ENCODE measurements around the gene TMA7B.

TMA7B gene

DNA sequence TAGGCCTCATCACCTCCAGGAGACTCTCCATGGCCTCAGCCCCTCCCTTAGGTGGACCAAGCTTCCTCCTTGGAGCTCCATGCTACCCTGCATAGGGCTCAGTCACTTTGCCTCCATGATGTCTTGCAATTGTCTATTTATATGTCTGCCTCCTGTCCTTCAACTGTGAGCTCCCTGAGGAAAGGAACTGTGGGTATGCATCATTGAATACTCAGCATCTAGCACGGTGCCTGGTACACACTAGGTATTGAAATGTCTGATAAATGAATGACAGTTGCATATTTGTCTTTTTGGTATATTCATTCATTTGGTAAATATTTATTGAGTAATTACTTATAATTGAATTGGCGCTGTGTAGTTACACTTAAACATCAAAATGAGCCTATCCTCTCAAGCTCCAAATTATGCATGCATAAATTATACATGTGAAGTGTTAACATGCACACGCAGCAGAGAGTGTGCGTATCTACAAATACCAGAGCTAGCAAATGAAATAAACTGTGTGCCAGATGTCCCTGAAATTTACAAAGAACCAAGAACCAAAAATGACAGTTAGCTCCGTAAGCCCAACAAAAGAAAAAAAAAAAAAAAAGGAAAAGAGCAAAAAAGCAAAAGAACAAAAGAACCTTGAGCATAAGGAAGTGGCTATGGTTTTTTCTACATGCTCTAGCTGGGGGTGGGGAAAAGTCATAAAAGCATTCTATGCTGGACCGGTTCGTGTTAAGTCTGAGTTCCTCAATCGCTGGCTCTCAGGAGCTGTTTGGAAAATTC, 34.1 kb upstream of the TMA7B start:
- TF ChIP-seq GATA3 (IDR thresholded peaks at IDR 0.05; ENCODE audit: low read depth, low read length) (no peak), GATA2 (IDR thresholded peaks at IDR 0.05; ENCODE audit: low read depth, low read length) (no peak)

DNA sequence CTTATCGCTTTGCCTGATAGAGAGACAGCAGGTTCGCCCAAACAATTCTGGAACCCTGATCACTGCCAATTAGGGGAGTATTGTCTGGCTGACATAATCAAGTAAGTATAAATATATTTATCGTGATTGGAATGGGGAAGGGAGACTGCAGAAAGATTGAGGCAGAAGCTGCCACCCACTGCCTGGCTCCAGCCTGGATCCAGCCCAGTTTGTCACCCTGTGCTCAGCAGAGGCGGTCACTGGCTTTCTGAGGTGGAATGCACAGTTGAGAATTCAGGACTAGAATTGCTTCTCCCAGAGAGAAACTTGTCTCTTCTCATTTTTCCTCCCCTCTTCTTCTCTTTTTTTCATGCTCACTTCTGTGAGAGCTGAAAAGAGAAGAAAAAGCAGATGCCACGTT, 33.4 kb upstream of the TMA7B start:
- TF ChIP-seq GATA3 (IDR thresholded peaks at IDR 0.05; ENCODE audit: low read depth, low read length) (no peak), GATA2 (IDR thresholded peaks at IDR 0.05; ENCODE audit: low read depth, low read length) (no peak)

DNA sequence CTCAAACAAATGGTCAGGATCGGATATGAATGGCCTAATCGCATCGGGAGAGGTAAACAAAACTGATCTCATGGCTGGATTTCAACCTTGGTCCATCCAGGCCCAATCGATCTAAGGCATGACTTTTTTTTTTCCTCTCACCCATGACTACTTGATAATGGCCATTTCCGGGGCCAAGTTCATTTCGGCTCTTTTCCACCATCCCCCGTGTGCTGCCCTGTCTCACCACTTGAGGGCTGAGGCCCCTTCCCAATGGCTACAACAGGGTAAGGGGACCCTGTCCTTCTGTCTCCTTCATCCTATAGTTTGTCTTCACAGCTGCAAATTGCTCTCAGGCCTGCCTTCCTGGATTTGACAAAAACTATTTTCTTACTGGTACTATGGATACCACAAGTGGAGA, 32.7 kb upstream of the TMA7B start:
- no peak for TF ChIP-seq GATA2 (IDR thresholded peaks at IDR 0.05; ENCODE audit: low read depth, low read length)
- no peak for TF ChIP-seq GATA3 (IDR thresholded peaks at IDR 0.05; ENCODE audit: low read depth, low read length)

DNA sequence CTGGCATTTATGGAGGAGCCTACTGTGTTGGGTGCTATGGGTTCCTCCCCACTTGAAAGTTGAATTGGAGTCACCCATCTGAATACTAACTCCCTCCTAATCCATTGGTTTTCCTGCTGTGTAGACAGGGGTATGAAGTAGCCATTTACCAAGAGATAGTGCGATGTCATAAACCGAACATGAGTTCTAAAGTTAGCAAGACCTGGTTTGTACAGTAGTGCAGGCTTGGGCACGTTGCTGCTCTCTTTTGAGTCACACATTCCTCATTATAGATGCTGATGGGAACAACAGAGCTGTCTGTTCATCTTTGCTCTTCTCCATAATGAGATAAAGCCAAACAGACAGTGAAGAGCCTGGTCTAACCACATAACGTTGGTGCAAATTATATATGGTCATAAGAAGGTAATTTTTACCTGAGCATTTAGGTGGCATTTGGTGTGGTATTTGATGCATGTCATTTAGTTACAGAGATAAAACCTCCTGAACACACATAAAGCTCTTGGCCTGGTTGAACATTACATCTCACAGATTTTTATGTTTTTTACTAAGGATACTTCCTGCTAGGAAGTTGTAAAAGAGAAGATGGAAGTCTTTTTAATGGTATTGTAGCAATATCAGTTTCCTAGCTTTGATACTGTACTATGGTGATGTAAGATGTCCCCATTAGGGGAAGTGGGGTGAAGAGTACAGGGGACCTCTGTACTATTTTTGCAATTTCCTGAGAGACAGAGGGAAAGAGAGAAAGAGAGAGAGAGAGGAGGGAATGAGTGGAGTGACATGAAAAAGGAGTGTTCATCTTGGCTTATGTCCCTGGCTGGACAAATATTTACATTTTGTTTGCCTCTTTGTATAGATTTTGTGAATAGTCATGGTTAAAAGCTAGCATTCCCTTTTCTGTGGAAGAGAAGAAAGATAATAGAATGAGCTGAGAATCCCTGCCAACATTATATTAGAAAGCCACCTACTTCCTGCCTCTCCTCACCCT, 31.4 kb upstream of the TMA7B start:
- TF ChIP-seq GATA3 (IDR thresholded peaks at IDR 0.05; ENCODE audit: low read depth, low read length) = no peak
- no peak for TF ChIP-seq GATA2 (IDR thresholded peaks at IDR 0.05; ENCODE audit: low read depth, low read length)

DNA sequence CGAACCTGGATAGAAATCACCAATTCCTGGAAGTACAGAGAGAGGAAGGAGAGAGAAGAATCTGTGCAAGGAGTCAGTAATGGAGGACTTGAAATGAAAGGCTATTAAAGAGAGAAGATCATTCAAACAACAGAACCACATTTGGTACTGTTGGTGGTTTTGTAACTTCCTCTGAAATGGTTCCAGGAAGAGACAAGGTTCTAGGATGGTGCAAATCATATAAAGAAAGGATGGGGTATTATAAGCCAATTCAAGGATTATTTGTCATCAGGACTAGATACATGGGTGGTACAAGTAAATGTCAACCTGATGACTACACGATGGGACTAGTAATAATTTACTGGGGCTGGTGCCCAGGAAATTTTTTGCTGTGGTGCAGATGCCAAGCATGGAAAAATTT, 28.9 kb upstream of the TMA7B start:
- TF ChIP-seq GATA2 (IDR thresholded peaks at IDR 0.05; ENCODE audit: low read depth, low read length) (no peak), GATA3 (IDR thresholded peaks at IDR 0.05; ENCODE audit: low read depth, low read length) (no peak)

DNA sequence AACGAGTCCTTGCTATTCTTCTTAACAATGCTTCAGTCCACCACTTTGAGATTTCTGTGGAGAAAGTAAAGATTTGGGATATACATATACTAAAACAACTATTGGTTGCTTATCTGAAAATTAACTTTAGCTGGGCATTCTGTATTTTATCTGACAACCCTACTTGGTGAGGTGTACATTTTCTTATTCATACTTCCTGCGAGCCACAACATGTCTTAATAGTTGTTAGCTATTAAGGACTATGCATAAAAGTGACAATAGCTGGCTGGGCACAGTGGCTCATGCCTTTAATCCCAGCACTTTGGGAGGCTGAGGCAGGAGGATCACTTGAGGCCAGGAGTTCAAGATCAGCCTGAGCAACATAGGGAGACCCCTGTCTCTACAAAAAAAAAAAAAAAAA, 28.0 kb upstream of the TMA7B start:
- TF ChIP-seq GATA2 (IDR thresholded peaks at IDR 0.05; ENCODE audit: low read depth, low read length) = no peak
- TF ChIP-seq GATA3 (IDR thresholded peaks at IDR 0.05; ENCODE audit: low read depth, low read length) = no peak

DNA sequence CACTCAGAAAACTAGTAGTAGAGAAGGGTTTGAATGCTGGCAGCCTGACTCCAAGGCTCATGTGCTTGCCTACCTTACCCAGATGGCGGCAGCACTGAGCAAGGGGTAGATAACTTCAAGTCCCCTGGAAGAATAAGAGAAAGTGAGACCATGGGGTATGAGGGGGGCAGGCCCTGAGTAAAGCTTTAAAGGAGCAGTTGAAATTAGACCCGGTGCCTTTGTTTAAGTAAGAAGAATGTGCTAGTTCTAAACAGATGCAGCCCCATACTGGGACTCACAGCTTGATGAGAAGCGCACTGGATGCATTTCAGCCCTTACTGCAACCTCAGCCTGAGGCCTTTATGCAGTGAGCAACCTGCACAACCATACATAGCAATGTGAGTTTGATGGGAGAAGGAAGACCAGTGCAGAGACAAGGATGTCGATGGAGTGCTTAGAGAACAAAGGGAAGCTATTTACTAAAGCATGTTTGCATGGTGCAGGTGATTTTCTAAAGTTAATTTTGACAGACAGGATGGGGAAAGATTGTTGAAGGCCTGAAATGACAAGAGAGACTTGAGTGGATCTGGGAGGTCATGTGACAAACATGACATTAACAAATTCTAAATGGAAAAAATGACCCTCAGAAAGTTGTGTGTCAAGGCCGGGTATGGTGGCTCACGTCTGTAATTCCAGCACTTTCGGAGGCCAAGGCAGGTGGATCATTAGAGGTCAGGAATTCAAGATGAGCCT, 27.1 kb upstream of the TMA7B start:
- TF ChIP-seq GATA2 (IDR thresholded peaks at IDR 0.05; ENCODE audit: low read depth, low read length) (no peak), GATA3 (IDR thresholded peaks at IDR 0.05; ENCODE audit: low read depth, low read length) (no peak)

DNA sequence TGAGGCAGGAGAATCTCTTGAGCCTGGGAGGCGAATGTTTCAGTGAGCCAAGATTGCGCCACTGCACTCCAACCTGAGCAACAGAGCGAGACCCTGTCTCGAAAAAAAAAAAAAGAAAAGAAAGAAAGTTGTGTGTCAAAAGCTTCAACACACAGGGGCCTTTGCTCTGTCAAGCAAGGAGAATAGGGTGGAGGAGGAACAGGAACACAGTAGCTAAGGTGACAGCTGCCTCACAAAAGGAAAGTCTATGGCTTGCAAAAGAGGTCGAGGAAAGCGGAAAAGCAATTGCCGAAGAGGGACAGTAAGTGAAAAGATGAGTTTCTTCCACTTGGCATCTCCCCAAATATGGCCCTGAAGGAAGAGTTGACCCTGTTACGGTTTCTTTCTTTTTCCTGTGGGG, 26.5 kb upstream of the TMA7B start:
- TF ChIP-seq GATA3 (IDR thresholded peaks at IDR 0.05; ENCODE audit: low read depth, low read length) (no peak), GATA2 (IDR thresholded peaks at IDR 0.05; ENCODE audit: low read depth, low read length) (no peak)

DNA sequence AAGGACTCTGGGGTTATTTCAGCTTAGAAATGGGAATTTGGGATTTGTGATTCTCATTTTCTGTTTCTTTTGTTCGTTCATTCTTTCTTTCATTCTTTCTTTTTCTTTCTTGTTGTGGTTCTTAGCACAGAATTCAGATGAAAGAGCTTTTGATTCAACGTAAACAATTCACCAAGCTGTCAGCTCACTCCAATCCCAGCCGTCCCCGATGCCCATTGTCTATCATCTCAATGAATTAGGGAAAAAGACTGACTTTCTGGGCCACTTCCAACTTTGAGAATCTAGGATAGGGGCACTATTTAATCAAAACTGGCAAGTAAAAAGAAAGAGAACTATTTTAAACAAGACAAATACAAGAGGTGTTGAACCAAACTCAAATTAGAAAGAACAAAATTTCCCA, 25.1 kb upstream of the TMA7B start:
- TF ChIP-seq GATA3 (IDR thresholded peaks at IDR 0.05; ENCODE audit: low read depth, low read length) (no peak), GATA2 (IDR thresholded peaks at IDR 0.05; ENCODE audit: low read depth, low read length) (no peak)

DNA sequence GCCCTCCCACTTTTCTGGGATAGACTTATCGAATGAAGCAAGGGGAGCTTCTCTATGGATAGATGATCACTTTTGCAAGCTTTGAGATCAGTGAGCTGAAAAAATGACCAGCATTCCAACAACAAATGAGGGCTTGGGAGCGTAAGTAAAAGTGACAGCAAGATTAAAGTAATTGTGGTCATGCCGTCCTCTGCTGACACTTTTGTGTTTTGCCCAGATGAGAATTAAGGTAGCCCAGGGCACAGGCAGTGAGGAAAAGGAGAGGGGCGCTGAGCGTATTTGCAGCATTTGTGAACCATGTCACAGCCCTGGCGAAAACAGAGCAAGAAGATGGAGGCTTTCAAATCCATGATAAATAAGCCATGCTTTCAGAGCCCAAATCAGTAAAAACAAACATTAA, 24.6 kb upstream of the TMA7B start:
- no peak for TF ChIP-seq GATA2 (IDR thresholded peaks at IDR 0.05; ENCODE audit: low read depth, low read length)
- no peak for TF ChIP-seq GATA3 (IDR thresholded peaks at IDR 0.05; ENCODE audit: low read depth, low read length)

DNA sequence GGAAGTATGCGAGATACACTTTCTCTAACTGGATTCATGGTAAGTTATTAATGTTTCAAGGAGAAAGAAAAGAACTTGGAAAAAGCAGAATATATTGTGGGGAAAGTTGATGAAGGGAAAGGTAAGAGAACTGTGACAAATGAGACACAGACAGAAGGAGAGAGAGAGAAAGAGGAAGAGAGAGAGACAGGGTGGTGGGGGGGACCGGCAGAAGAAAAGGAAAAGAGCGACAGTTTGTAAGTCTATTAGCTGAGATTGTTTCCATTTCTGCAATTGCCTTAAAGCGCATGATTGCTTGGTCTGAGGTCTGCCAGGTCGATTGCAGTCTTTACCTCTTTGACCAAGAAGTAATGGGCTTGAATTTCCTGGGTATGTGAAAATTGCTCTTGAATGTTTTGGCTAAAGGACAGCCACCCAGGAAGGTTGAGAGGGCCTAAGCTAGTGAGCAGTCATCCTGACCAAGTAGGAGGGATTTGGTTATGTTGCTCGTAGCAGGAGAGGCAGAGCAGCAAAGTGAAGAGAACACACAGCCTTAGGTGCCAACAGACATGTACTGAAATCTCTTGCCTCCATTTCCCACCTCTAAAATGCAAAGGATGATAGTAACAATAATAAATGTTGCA, 23.6 kb upstream of the TMA7B start:
- TF ChIP-seq GATA2 (IDR thresholded peaks at IDR 0.05; ENCODE audit: low read depth, low read length) (no peak), GATA3 (IDR thresholded peaks at IDR 0.05; ENCODE audit: low read depth, low read length) (no peak)

DNA sequence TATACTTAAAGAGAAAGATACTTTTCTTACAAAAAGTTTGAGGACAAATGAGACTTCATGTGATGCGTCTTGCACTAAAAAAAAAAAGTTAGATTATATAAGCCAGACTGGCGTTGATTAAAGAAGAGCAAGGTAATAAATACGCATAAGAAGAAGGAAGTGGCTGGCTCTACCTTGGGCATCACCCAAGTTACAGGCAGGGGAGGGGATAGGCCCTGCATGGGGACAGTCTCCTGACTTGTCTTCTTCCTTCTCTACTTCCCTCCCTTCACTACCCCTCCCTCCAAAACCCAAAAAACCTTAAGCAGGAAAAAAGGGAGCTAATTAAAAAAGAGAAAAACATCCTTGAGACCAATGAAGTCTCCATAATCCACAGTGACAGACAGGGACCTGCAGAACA, 22.3 kb upstream of the TMA7B start:
- TF ChIP-seq GATA3 (IDR thresholded peaks at IDR 0.05; ENCODE audit: low read depth, low read length) = no peak
- no peak for TF ChIP-seq GATA2 (IDR thresholded peaks at IDR 0.05; ENCODE audit: low read depth, low read length)

DNA sequence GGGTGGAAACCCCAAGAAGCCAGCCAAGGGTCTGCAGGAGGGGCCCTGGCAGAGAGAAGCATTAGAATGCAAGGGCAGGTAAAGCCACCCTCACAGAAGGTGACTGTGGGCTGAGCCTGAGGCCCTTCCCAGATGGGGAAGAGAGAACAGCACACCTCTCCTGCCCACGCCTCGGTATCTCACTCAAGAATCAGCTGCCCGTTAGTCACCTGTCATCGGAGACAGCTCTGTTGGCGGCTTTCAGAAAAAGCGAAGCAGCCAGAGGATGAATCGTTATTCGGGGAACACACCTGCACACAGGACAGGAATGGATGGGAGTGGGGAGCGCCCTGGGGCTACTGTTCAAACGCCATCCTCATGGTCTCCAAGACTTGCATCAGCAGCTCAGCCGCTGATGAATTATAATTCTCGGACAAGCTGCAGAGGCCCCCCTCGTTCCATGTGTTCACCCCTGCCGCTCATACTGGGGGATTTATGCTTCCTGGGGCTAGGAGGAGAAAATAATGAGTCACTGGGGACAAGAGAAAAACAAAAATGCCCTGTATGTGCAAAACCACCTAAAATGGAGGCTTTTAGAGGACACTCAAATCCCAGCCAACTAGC, 21.6 kb upstream of the TMA7B start:
- TF ChIP-seq GATA3 (IDR thresholded peaks at IDR 0.05; ENCODE audit: low read depth, low read length) (no peak), GATA2 (IDR thresholded peaks at IDR 0.05; ENCODE audit: low read depth, low read length) (no peak)

Measured in SH-SY5Y (cell line).